BLaER1 treated with 17β-estradiol and CSF1 and Interleukin-3, amounts not matched to agents 10 nM and 100 nM (cell line): ENCODE measurements around the gene FBXW8.
A peak's percentile ranks its signal among the peaks of the same experiment; 100 is the strongest.

Experiments used
- H3K27ac ChIP-seq, 11 experiments: shearing (Covaris generic); formaldehyde crosslinking; 2 replicates each; pipeline ENCODE4 v1.8.1; 2022
- H3K27me3 ChIP-seq, 11 experiments: shearing (Covaris generic); formaldehyde crosslinking; 2 replicates each; pipeline ENCODE4 v1.8.1; 2022
- H3K36me3 ChIP-seq, 11 experiments: shearing (Covaris generic); formaldehyde crosslinking; 2 replicates each; pipeline ENCODE4 v1.8.1; 2022
- H3K4me1 ChIP-seq, 10 experiments: shearing (Covaris generic); formaldehyde crosslinking; 2 replicates each; pipeline ENCODE4 v1.8.1; 2022
- H3K4me2 ChIP-seq, 11 experiments: shearing (Covaris generic); formaldehyde crosslinking; 2 replicates each; pipeline ENCODE4 v1.8.1; 2022
- H3K4me3 ChIP-seq, 10 experiments: shearing (Covaris generic); formaldehyde crosslinking; 2 replicates each; pipeline ENCODE4 v1.8.1; 2022
- H3K9ac ChIP-seq, 11 experiments: shearing (Covaris generic); formaldehyde crosslinking; 2 replicates each; pipeline ENCODE4 v1.8.1; 2022
- H3K9me3 ChIP-seq, 11 experiments: shearing (Covaris generic); formaldehyde crosslinking; replicated peaks in 1 of 11; 2 replicates each; pipeline ENCODE4 v1.8.1; 2022
- H4K20me1 ChIP-seq, 11 experiments: shearing (Covaris generic); formaldehyde crosslinking; 2 replicates each; pipeline ENCODE4 v1.8.1; 2022
- Cebpa-rat ChIP-seq, 11 experiments: shearing (Covaris generic); IDR thresholded peaks; 2 replicates each; pipeline ENCODE4 v1.8.1; 2022

FBXW8 gene

DNA sequence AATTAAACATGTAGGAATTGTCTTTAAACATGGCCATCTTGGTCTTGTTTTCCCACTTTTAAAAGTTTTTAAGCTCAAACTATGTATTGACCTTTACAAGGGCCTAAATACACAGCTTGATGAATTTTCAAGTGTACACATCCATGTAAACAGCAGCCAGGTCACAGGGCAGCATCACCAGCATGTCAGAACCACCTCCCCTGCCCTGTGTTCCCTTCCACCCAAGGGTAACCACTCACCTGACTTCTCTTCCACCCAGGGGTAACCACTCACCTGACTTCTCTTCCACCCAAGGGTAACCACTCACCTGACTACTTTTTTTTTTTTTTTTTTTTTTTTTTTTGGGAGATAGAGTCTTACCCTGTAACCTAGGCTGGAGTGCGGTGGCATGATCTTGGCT is 4.6 kb downstream of the FBXW8 start:
- TF ChIP-seq Cebpa-rat (IDR thresholded peaks at IDR 0.05) = no peak
- Histone ChIP-seq H3K4me2 (0 out of 22 replicates have a peak overlapping the region, but pooled peaks of 1 of the 11 experiments have one; percentile 2), H3K27me3 (no peaks in the 10 kb centered on the region), H3K4me3 (no peak overlapping the region), H3K9ac (no peak overlapping the region), H3K4me1 (peaks cover 37 to 61% (median 51%) of the 10 kb centered on the region in 10 experiments), H4K20me1 (peaks cover 11 to 86% (median 35%) of the 10 kb centered on the region in 11 experiments; a peak in 17 of 22 replicates), H3K27ac (no peak overlapping the region), H3K9me3 (no peaks in the 10 kb centered on the region), H3K36me3 (peaks cover 0 to 51% (median 23%) of the 10 kb centered on the region in 11 experiments; a peak in 18 of 22 replicates)

DNA sequence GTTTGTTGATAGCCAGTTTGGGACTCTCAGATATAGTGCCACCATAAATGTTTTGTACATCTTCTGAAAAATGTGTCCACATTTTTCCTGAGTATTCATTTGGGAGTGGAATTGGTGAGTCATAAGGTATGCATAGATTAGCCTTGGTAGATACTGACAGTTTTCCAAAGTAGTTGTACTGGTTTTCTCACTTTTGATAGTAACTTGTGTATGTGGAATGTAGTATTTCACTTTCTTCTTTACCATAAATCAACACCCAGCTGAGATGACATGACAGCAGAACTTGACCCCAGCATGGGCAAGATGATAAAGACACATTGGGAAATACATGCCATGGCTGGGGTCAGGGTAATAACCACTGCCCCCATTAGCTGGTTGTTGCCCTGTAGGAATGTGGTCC is 5.4 kb downstream of the FBXW8 start:
- Histone ChIP-seq H3K4me2 (peak overlapping the region in 4 of 11 experiments; percentile 11 to 39 (median 26); a peak in 4 of 22 replicates), H4K20me1 (peaks cover 13 to 94% (median 43%) of the 10 kb centered on the region in 11 experiments; a peak in 18 of 22 replicates), H3K4me3 (no peak overlapping the region), H3K36me3 (peaks cover 0 to 51% (median 23%) of the 10 kb centered on the region in 11 experiments; a peak in 18 of 22 replicates), H3K27ac (no peak overlapping the region), H3K4me1 (peaks cover 45 to 69% (median 59%) of the 10 kb centered on the region in 10 experiments), H3K27me3 (no peaks in the 10 kb centered on the region), H3K9me3 (no peaks in the 10 kb centered on the region), H3K9ac (no peak overlapping the region)
- TF ChIP-seq Cebpa-rat (IDR thresholded peaks at IDR 0.05) = no peak

DNA sequence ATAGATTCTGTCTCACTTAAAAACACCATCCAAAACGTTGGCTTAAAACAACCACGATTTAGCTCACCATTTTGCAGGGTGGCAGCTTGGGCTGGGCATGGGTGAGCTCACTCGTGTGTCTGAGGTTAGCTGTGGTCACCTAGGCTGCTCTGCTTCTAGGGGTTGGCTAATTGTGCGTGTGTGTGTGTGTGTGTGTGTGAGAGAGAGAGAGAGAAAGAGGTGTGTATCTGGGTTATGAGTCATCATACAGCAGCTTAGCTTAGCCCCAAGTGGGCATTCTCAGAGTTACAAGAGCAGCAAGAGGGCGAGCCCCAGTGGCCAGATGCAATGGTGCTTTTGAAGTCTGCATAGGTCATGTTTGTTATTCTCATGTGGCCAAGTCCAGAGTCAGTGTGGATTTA is 6.0 kb downstream of the FBXW8 start:
- Histone ChIP-seq H3K9ac (no peak overlapping the region), H3K4me3 (no peak overlapping the region)

DNA sequence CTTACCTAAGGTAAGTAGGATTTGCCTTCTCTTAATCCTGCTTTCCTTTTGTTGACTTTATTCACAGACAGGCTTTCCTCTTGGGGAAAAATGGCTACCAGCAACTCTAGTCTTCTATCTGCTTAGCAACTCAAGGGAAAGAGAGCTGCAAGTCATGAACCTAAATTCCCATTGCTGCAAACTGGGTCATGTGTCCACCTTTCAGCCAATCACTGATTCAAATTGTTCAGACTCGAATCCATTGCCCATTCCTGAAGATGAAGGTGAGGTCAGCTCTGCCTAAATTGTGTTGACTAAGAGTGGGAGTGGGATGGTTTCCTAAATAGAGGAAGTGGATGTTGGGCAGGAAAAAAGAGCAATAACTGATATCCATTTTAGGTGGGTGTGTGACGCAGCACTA is 7.7 kb downstream of the FBXW8 start:
- Histone ChIP-seq H3K4me2 (peak overlapping the region; percentile 42 to 93 (median 68)), H3K9me3 (no peaks in the 10 kb centered on the region), H3K9ac (no peak overlapping the region), H4K20me1 (peaks cover 22 to 95% (median 54%) of the 10 kb centered on the region in 11 experiments; a peak in 17 of 22 replicates), H3K4me1 (peaks cover 31 to 67% (median 59%) of the 10 kb centered on the region in 10 experiments), H3K27me3 (no peaks in the 10 kb centered on the region), H3K36me3 (peaks cover 0 to 47% (median 24%) of the 10 kb centered on the region in 11 experiments; a peak in 17 of 22 replicates), H3K27ac (no peak overlapping the region), H3K4me3 (no peak overlapping the region)
- TF ChIP-seq Cebpa-rat (IDR thresholded peaks at IDR 0.05) = no peak

More for the DNA sequence above, 6.0 kb downstream of the FBXW8 start:
- Histone ChIP-seq H3K36me3 (peaks cover 0 to 54% (median 24%) of the 10 kb centered on the region in 11 experiments; a peak in 18 of 22 replicates), H4K20me1 (peaks cover 19 to 96% (median 49%) of the 10 kb centered on the region in 11 experiments; a peak in 18 of 22 replicates), H3K4me2 (peak overlapping the region in 4 of 11 experiments; percentile 11 to 39 (median 26); a peak in 4 of 22 replicates), H3K27ac (no peak overlapping the region), H3K27me3 (no peaks in the 10 kb centered on the region), H3K9me3 (no peaks in the 10 kb centered on the region), H3K4me1 (peaks cover 46 to 72% (median 61%) of the 10 kb centered on the region in 10 experiments)
- TF ChIP-seq Cebpa-rat (IDR thresholded peaks at IDR 0.05) = no peak

DNA sequence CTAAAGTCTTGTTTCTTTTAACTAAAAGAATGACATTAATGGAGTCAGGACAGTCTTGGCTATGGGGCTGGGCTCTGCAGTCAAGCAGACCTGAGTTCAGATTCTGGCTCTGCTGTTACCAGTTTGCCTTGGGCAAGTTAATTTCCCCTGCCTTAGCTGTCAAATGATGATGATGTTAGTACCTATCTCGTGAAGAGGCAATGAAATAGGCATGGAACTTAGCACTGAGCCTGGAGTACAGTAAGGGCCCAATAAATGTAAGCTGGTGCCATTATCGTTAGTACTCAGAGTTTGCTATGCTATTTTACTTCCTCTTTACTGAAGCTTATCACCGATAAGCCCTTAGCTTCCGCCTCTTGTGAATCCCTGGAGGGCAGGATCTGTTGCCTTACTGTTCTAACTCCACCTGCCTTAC is 8.5 kb downstream of the FBXW8 start:
- peaks cover 34 to 75% (median 65%) of the 10 kb centered on the region in 10 experiments for H3K4me1 ChIP-seq
- H3K27me3 ChIP-seq = no peaks in the 10 kb centered on the region
- no peaks in the 10 kb centered on the region for H3K9me3 ChIP-seq
- H3K4me3 ChIP-seq = no peak overlapping the region
- no peak overlapping the region for H3K9ac ChIP-seq
- no peak for TF ChIP-seq Cebpa-rat (IDR thresholded peaks at IDR 0.05)
- peaks cover 0 to 39% (median 16%) of the 10 kb centered on the region in 11 experiments; a peak in 11 of 22 replicates for H3K36me3 ChIP-seq
- H3K4me2 ChIP-seq = peak overlapping the region; percentile 42 to 93 (median 68)
- peak overlapping the region in 2 of 11 experiments; percentile 6 to 7; a peak in 1 of 22 replicates for H3K27ac ChIP-seq
- H4K20me1 ChIP-seq = peaks cover 17 to 93% (median 47%) of the 10 kb centered on the region in 11 experiments; a peak in 18 of 22 replicates

DNA sequence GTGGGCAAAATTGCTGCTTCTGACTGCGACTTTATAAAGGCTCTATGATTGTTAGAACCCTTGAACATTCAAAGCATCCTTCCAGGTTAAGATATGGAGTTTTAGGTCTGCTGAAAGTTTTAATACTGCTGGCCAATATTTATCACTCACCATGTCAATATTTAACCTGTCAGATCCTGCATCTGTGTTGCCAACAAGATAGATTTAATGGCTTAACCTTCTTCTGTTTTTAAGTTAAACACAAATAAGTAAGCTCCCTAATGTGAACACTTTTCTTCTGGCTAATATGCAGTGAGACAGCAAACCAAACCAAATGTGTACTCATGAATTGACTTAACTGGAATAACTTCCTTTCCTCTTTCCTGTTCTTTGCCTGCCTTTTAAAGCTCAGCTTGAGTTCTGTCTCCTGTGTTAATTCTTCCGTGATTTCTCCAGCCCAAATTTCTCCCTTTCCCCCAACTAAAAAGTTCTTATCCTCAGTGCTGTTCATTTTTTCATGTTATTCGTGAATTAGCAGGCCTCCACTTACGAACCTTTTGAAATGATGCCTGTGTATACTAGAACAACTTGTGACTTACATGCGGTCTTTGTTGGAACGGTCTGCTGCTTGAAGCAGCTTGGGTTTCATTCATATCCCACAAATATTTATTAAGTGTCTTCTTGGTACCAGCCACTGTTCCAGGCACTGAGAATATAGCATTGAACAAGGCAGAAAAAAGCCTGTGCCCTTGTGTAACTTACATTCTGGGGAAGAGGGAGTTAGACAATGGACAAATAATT is 9.1 kb downstream of the FBXW8 start:
- Histone ChIP-seq H3K27me3 (no peaks in the 10 kb centered on the region), H4K20me1 (peaks cover 23 to 93% (median 49%) of the 10 kb centered on the region in 11 experiments; a peak in 18 of 22 replicates), H3K9me3 (no peaks in the 10 kb centered on the region), H3K4me3 (no peak overlapping the region), H3K4me1 (peaks cover 40 to 81% (median 72%) of the 10 kb centered on the region in 10 experiments), H3K27ac (no peak overlapping the region), H3K9ac (no peak overlapping the region), H3K36me3 (peaks cover 0 to 39% (median 15%) of the 10 kb centered on the region in 11 experiments; a peak in 9 of 22 replicates), H3K4me2 (peak overlapping the region; percentile 42 to 93 (median 68); a peak in 21 of 22 replicates)
- no peak for TF ChIP-seq Cebpa-rat (IDR thresholded peaks at IDR 0.05)

DNA sequence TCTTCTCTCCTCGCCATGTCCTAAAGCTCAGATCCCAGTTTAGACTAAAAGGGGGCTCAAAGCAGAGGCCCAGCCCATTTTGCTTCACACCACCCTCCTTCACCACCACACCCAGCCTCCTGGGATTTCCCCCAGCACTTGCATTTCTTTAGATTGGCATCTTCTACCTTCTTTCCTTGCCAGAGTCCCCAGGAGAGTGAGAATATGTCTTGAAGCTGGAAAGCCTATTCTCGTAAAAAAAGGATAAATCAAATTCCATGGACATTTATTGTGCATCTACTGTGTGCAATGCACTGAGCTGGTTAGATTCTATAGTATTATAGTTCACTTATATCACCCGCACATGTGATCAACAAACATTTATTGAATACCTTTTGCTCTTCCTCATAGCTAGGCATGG is 10.2 kb downstream of the FBXW8 start:
- H4K20me1 ChIP-seq = peaks cover 33 to 93% (median 59%) of the 10 kb centered on the region in 11 experiments; a peak in 18 of 22 replicates
- H3K4me2 ChIP-seq = peak overlapping the region; percentile 34 to 93 (median 68); a peak in 21 of 22 replicates
- TF ChIP-seq Cebpa-rat (IDR thresholded peaks at IDR 0.05) = no peak
- H3K9me3 ChIP-seq = no peaks in the 10 kb centered on the region
- peak overlapping the region in 1 of 10 experiments; percentile 33; a peak in 1 of 20 replicates for H3K4me3 ChIP-seq
- H3K27ac ChIP-seq = peak overlapping the region in 1 of 11 experiments; percentile 16; a peak in 1 of 22 replicates
- no peaks in the 10 kb centered on the region for H3K27me3 ChIP-seq
- H3K9ac ChIP-seq = no peak overlapping the region
- H3K4me1 ChIP-seq = peaks cover 45 to 90% (median 81%) of the 10 kb centered on the region in 10 experiments
- H3K36me3 ChIP-seq = peaks cover 0 to 40% (median 8%) of the 10 kb centered on the region in 11 experiments; a peak in 11 of 22 replicates

DNA sequence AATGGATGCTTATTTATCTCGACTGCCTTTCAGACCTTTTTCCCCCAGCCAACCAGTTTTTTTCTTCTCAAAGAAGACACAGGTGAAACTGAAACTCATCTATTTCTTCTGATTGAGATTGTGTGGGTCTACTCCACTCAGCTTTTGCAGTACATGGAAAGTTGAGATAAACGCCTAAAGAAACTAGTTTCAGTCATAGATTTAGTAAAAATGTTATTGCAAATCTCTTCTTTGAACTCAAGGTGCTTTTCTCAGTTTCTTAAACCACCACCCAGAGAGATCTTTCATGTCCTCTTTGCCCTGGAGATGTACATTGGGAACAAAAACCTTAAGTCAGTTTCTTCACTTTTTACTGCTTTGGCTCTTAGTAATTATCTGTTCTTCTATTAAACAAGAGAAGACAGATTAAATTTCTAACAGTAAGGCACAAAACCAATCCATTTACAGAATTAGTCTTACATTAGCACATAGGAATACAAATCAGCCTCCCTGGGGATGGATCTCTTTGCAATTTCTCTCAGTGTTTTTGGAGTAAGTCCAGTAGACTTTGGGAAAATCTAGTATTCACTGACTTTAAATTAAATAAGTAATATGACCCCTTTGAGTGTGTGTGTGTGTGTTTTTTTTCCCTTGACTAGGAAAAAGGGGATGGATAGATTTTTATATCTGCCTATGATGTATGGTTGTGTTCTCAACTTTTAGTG is 11.6 kb downstream of the FBXW8 start:
- Histone ChIP-seq H3K9ac (no peak overlapping the region), H3K36me3 (peaks cover 0 to 44% (median 13%) of the 10 kb centered on the region in 11 experiments; a peak in 16 of 22 replicates), H3K4me3 (no peak overlapping the region), H4K20me1 (peaks cover 39 to 93% (median 69%) of the 10 kb centered on the region in 11 experiments; a peak in 18 of 22 replicates), H3K4me2 (peak overlapping the region in 7 of 11 experiments; percentile 12 to 84 (median 78); a peak in 11 of 22 replicates), H3K4me1 (peaks cover 37 to 90% (median 81%) of the 10 kb centered on the region in 10 experiments), H3K9me3 (no peaks in the 10 kb centered on the region), H3K27ac (no peak overlapping the region), H3K27me3 (no peaks in the 10 kb centered on the region)
- TF ChIP-seq Cebpa-rat (IDR thresholded peaks at IDR 0.05) = no peak
